HL-60/S4 treated with retinoic acid at 250 ng/mL for 4 days and 3 days (cell line): ENCODE measurements around the gene KRTAP10-2.

Experiments used
- in situ Hi-C: fragments of 300-500 bp; cut with MboI; formaldehyde crosslinking; loops from 2 replicates; pipeline ENCODE4 v1.7.0; 2022; ENCODE audit warnings: low sequenced_read_pairs

The KRTAP10-2 gene

GRCh38 chr21:44527983-44528633 is 23.2 kb downstream of the KRTAP10-2 start:
- in situ Hi-C loops = loop anchor here (25.0 kb wide), 1 partner anchor 91 kb away; no protein-coding TSS in a partner anchor

GRCh38 chr21:44527156-44527982 is 23.9 kb downstream of the KRTAP10-2 start:
- in situ Hi-C loops = loop anchor here (25.0 kb wide), 1 partner anchor 90 kb away; no protein-coding TSS in a partner anchor

GRCh38 chr21:44526096-44526997 is 25.0 kb downstream of the KRTAP10-2 start:
- in situ Hi-C loops = loop anchor here (25.0 kb wide), 1 partner anchor 89 kb away; no protein-coding TSS in a partner anchor

DNA sequence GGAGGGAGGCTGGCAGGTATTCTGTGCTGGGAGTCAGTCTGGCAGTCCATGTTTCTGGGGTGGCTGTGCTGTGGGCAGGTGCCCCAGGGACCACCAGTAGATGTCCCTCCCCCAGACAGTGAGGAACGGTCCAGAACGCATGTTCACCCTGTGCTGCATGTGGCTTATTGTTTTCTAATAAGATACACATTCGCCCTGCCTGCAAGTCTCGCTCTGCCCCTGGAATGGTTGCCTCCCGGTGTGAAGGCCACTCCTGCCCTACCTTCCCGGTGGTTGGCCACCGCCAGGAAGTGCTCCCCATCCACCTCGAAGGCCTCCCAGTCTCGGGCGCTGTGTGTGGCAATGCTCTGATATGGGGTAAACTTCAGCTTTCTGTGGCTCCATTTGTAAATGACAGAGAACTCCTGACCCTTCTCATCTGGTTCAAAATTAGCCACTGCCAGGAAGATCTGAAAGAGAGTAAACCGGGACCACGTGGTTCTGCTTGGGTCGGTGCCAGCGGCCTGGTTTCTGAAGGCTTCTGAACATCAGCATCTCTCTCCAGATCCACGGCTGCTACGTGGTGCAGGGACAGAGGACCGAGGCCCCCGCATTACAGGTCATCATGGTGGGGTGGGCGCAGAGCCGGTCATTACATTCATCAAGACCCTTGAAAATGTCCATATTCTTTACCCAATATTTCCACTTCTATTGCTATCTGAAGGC is 25.8 kb downstream of the KRTAP10-2 start:
- in situ Hi-C loops = loop anchor here (25.0 kb wide), 1 partner anchor 88 kb away; no protein-coding TSS in a partner anchor

GRCh38 chr21:44524414-44525371 is 26.6 kb downstream of the KRTAP10-2 start:
- in situ Hi-C loops = loop anchor here (25.0 kb wide), 3 partner anchors 87 to 413 kb away; partner anchors contain the start of gene SLX9

GRCh38 chr21:44523567-44524413 is 27.5 kb downstream of the KRTAP10-2 start:
- in situ Hi-C loops = loop anchor here (25.0 kb wide), 2 partner anchors 264 to 414 kb away; partner anchors contain the start of gene SLX9

DNA sequence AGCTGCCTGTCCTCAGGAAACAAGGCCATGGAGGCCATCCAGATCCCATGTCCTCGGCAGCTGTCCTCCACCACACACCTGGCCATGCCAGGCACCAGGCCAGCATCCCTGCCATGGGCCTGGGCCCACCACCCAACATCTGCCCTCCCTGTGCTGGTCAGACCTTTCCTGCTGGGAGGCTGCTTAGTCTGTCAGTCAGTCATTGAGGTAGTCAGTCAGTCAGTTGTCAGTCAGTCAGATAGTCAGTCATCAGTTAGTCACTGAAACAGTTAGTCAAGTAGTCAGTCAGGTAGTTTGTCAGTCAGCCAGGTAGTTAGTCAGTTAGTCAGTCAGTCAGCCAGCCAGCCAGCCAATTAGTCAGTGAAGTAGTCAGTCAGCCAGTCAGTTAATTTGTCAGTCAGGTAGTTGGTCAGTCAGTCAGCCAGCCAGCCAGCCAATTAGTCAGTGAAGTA is 28.5 kb downstream of the KRTAP10-2 start:
- in situ Hi-C loops = loop anchor here (25.0 kb wide), 2 partner anchors 265 to 415 kb away; partner anchors contain the start of gene SLX9

GRCh38 chr21:44521928-44522752 is 29.2 kb downstream of the KRTAP10-2 start:
- in situ Hi-C loops = loop anchor here (25.0 kb wide), 2 partner anchors 265 to 415 kb away; partner anchors contain the start of gene SLX9

- in situ Hi-C loops = loop anchor here (25.0 kb wide), 2 partner anchors 266 to 416 kb away; partner anchors contain the start of gene SLX9
Measured at GRCh38 chr21:44521301-44521927, 29.9 kb downstream of the KRTAP10-2 start.

DNA sequence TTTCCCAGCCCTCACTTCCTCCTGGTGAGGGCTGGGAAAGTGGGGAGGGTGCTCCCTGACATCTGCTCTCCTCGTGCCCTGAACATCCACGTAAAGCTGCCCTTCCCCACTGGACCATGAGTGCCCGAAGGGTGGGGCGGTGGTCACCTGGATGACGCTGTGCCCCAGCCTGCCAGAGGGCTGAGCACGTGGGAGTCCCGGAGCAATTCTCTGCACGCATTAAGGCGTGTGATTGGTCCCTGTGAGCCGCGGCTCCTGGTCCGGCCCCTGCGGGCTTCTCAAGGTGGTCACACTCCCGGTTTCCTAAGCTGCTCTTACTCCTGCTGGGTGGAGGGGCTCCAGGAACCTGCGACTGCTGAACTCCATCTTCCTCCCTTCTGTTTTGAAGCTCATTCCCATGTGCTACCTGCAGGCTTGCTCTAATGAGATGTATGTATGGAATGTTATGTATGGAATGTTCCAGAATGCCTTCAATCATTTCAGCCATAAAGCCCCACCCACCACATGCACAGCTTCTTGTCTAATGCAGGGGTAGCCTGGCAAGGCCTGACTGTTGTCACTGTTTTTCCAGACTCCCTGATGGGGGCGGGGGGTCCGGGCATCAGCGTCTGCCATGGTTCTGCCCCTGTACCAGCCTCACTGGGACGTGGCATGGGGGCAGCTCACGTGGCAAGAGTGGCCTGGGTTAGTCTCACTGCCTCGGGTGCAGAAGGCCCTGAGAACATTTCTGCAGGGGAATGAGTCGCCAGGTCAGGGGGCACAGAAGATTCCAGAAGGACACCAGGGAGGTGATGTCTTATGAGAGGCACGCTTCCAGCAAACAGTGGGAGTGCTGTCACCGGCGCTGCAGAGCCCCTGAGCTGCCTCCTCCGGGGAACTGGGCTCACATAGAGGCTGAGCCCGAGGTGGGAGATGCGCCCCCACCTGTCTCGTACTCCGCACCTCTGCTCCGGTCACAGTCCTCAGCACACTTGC is 30.7 kb downstream of the KRTAP10-2 start:
- in situ Hi-C loops = loop anchor here (25.0 kb wide), 2 partner anchors 267 to 417 kb away; partner anchors contain the start of gene SLX9

GRCh38 chr21:44519346-44520325 is 31.7 kb downstream of the KRTAP10-2 start:
- in situ Hi-C loops = loop anchor here (25.0 kb wide), 2 partner anchors 268 to 418 kb away; partner anchors contain the start of gene SLX9

GRCh38 chr21:44518686-44519085 is 32.6 kb downstream of the KRTAP10-2 start:
- in situ Hi-C loops = loop anchor here (25.0 kb wide), 2 partner anchors 269 to 419 kb away; partner anchors contain the start of gene SLX9

- in situ Hi-C loops = loop anchor here (25.0 kb wide), 2 partner anchors 270 to 420 kb away; partner anchors contain the start of gene SLX9
Measured at GRCh38 chr21:44517175-44517899, 34.0 kb downstream of the KRTAP10-2 start.
